ENCODE results near the gene TSC1.

TSC1 gene

DNA sequence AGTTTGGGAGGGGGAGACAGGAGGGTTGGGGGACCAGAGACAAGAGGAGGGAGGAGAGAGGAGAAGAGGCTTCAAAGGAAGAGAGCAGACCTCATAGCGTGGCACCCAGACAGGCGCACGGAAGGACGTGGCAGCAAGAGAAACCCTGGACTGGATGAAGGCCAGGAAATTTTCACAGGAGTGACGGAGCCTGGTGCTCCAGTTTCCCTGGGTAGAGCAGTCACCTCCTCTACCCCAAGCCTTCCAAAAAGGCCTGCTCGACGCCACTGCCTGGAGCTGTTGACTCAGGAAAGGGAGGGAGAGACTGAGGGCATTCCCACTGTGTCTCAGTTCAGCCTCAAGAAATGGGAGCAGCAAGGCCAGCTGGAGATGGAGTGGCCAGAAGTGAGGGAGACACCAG is 85.7 kb downstream of the TSC1 start:
- in situ Hi-C loops (cut with MboI; ENCODE audit: low pct_unique_long_range_greater_than_20kb, low sequenced_read_pairs, unreplicated experiment), result no loop called here
- TF ChIP-seq, protein P1, sequence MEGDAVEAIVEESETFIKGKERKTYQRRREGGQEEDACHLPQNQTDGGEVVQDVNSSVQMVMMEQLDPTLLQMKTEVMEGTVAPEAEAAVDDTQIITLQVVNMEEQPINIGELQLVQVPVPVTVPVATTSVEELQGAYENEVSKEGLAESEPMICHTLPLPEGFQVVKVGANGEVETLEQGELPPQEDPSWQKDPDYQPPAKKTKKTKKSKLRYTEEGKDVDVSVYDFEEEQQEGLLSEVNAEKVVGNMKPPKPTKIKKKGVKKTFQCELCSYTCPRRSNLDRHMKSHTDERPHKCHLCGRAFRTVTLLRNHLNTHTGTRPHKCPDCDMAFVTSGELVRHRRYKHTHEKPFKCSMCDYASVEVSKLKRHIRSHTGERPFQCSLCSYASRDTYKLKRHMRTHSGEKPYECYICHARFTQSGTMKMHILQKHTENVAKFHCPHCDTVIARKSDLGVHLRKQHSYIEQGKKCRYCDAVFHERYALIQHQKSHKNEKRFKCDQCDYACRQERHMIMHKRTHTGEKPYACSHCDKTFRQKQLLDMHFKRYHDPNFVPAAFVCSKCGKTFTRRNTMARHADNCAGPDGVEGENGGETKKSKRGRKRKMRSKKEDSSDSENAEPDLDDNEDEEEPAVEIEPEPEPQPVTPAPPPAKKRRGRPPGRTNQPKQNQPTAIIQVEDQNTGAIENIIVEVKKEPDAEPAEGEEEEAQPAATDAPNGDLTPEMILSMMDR (IDR thresholded peaks at IDR 0.05; ENCODE audit: extremely low read depth, insufficient read depth, missing control alignments), result no peak
- no peak for DNase-seq (ENCODE audit: low spot score)

DNA sequence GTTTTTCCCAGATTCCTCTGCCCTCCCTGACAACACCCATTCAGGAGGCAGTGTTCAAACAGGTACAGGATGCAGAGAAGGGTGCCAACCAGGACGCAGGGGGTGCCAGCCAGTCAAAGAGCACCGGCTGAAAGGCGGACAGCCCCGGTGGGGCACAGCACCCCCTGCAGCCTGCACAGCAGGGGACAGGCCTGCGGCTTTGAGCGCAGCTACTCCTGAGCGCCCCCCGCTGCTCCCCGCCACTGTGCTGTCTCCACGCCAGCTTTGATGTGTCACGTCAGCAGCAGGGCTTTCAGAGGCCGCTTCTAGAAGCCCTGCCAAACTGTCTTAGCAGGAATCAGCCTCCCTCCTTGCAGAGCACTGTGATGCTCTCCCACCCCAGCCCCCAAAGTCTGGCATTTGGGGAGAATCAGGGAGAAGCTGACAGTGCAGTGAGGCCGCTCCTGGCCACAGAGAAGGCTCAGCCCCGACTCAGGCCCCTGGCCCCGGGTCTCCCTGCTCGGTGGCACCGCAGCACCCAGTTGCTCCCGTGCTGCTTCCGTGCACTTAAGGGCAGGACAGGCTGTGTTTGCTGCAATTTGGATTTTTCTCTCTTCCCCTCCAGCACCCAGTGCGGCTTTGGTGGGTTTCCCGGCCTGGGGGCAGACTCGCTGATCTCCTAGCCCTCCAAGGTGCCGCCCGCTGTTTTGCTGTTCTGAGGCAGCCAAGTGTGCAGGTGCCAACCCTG is 86.6 kb downstream of the TSC1 start:
- DNase-seq (ENCODE audit: low spot score), result no peak

DNA sequence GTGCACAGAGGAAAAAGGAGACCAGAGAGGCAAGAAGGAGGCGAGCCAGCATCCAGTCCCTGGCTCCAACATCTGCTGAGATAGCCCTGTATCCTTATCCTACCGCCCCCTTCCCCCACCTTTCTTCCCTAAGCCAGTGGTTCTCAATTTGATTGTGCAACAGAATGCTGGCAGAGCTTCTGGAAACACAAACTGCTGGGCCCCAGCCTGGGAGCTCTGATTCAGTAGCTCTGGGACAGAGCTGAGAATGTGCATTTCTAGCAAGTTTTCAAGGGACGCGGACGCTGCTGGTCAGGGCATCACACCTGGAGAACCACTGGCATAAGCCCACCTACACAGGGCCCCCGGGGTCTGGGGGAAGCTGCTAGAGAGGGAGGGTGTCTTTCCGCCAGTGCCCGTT is 87.4 kb downstream of the TSC1 start:
- DNase-seq (ENCODE audit: low spot score), result no peak
- TF ChIP-seq, protein P1 (IDR thresholded peaks at IDR 0.05; ENCODE audit: extremely low read depth, insufficient read depth, missing control alignments), result no peak
- in situ Hi-C loops (cut with MboI; ENCODE audit: low pct_unique_long_range_greater_than_20kb, low sequenced_read_pairs, unreplicated experiment), result no loop called here

More for the DNA sequence above, 86.6 kb downstream of the TSC1 start:
- TF ChIP-seq, protein P1 (IDR thresholded peaks at IDR 0.05; ENCODE audit: extremely low read depth, insufficient read depth, missing control alignments), result no peak
- in situ Hi-C loops (cut with MboI; ENCODE audit: low pct_unique_long_range_greater_than_20kb, low sequenced_read_pairs, unreplicated experiment), result no loop called here

DNA sequence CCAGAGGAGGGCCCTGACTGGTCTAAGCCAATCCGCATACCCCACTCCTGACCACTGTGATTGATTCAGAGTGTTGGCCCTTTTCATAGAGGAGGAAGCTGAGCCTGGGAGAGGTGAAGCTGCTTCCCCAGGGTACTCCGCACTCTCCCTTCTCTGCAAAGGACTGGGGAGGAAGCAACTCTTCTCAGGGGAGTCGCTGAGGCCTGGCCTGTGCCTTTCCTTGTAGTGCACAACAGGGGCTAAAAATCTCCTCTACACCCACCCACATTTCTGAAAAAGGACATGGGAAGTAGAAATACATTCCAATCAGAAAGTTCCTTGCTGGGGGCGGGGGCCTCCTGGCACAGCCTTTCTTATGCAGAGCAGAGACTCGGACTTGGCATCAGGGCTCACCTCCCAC is 88.5 kb downstream of the TSC1 start:
- TF ChIP-seq, protein P1 (IDR thresholded peaks at IDR 0.05; ENCODE audit: extremely low read depth, insufficient read depth, missing control alignments), result no peak
- in situ Hi-C loops (cut with MboI; ENCODE audit: low pct_unique_long_range_greater_than_20kb, low sequenced_read_pairs, unreplicated experiment), result no loop called here
- DNase-seq (ENCODE audit: low spot score), result no peak

DNA sequence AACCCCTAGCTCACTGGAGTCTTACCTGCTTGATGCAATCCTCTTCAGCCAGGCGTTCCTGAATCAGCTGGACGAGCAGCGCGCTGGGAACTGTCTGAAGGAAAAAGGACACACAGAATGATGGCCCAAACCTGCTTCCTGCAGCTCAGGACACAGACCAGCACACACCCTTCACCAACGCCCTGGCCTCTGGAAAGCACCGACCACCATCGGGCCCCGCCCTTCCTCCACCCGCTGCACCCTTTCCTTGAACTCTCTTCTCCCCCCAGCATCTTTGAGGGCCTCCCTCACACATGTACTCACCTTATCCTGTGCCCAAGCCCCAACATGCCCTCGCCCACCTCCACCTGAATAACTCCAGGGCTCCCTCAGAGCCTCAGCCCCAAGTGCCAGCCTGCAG is 89.6 kb downstream of the TSC1 start:
- TF ChIP-seq, protein P1 (IDR thresholded peaks at IDR 0.05; ENCODE audit: extremely low read depth, insufficient read depth, missing control alignments), result no peak
- in situ Hi-C loops (cut with MboI; ENCODE audit: low pct_unique_long_range_greater_than_20kb, low sequenced_read_pairs, unreplicated experiment), result no loop called here
- DNase-seq (ENCODE audit: low spot score), result no peak

DNA sequence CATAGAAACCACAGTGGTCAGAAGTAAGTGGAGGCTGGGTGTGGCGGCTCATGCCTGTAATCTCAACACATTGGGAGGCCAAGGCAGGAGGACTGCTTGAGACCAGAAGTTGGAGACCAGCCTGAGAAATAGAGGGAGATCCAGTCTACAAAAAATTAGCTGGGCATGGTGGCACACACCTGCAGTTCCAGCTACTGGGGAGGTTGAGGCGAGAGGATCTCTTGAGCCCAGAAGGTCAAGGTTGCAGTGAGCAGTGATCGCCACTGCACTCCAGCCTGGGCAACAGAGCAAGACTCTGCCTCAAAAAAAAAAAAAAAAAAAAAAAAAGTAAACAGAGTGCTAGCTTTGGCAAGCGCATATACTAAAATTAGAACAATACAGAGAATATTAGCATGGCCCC is 90.9 kb downstream of the TSC1 start:
- TF ChIP-seq, protein P1 (IDR thresholded peaks at IDR 0.05; ENCODE audit: extremely low read depth, insufficient read depth, missing control alignments), result no peak
- in situ Hi-C loops (cut with MboI; ENCODE audit: low pct_unique_long_range_greater_than_20kb, low sequenced_read_pairs, unreplicated experiment), result no loop called here
- DNase-seq (ENCODE audit: low spot score), result no peak

Measured in GM13977 (cell line).